Loucy (cell line): ENCODE results near the gene ECE2.

Source experiments
- H2AFZ ChIP-seq: fragments of 200-600 bp; sonication (generic); 2 replicates; pipeline ENCODE4 v1.6.0; 2016; ENCODE audit warnings: antibody characterized with exemption, mild to moderate bottlenecking, low read length, moderate library complexity
- H3F3A ChIP-seq: fragments of 200-600 bp; 2 replicates; pipeline ENCODE4 v1.6.0; 2016; ENCODE audit warnings: antibody characterized with exemption, low read depth, mild to moderate bottlenecking
- H3K27me3 ChIP-seq: fragments of 200-600 bp; sonication (generic); 2 replicates; pipeline ENCODE4 v1.6.1; 2014; ENCODE audit warnings: low read length, mild to moderate bottlenecking; ENCODE audit not compliant: insufficient read depth, poor library complexity, severe bottlenecking
- H3K36me3 ChIP-seq: fragments of 200-600 bp; sonication (generic); 2 replicates; pipeline ENCODE4 v1.6.1; 2016; ENCODE audit warnings: low read length; ENCODE audit not compliant: insufficient read depth
- H3K4me1 ChIP-seq: fragments of 200-600 bp; sonication (generic); 2 replicates; pipeline ENCODE4 v1.5.1; 2014; ENCODE audit warnings: low read length, mild to moderate bottlenecking; ENCODE audit not compliant: insufficient read depth, poor library complexity, severe bottlenecking
- H3K4me2 ChIP-seq: fragments of 200-600 bp; sonication (generic); 2 replicates; pipeline ENCODE4 v1.6.0; 2014; ENCODE audit warnings: antibody characterized with exemption, low read length, low read depth, mild to moderate bottlenecking; ENCODE audit not compliant: poor library complexity, severe bottlenecking
- H3K4me3 ChIP-seq: fragments of 200-600 bp; sonication (generic); 2 replicates; pipeline ENCODE4 v1.5.1; 2014; ENCODE audit warnings: low read length, mild to moderate bottlenecking, mixed read lengths; ENCODE audit not compliant: poor library complexity, severe bottlenecking
- H3K79me2 ChIP-seq: fragments of 200-600 bp; sonication (generic); 2 replicates; pipeline ENCODE4 v1.6.1; 2014; ENCODE audit warnings: low read length; ENCODE audit not compliant: insufficient read depth
- H3K9ac ChIP-seq: fragments of 200-600 bp; sonication (generic); 2 replicates; pipeline ENCODE4 v1.6.0; 2014; ENCODE audit warnings: mild to moderate bottlenecking, low read depth, low read length, moderate library complexity; ENCODE audit not compliant: poor library complexity, severe bottlenecking
- H3K9me2 ChIP-seq: fragments of 200-600 bp; sonication (generic); replicated peaks from 2 replicates; pipeline ENCODE4 v1.6.1; 2016; ENCODE audit warnings: low read depth, low read length, mixed read lengths
- H3K9me3 ChIP-seq: fragments of 200-600 bp; sonication (generic); 2 replicates; pipeline ENCODE4 v1.6.1; 2014; ENCODE audit warnings: mild to moderate bottlenecking, antibody characterized with exemption, low read length, low read depth; ENCODE audit not compliant: insufficient read depth
- H4K20me1 ChIP-seq: fragments of 200-600 bp; sonication (generic); 2 replicates; pipeline ENCODE4 v1.6.0; 2014; ENCODE audit warnings: antibody characterized with exemption, low read length, mild to moderate bottlenecking; ENCODE audit not compliant: insufficient read depth, poor library complexity, severe bottlenecking
- CTCF ChIP-seq: fragments of 200-600 bp; sonication (generic); conservative IDR thresholded peaks from 2 replicates; pipeline ENCODE4 v1.5.1; 2014; ENCODE audit warnings: mild to moderate bottlenecking, antibody characterized with exemption, low read length
- EZH2phosphoT487 ChIP-seq: fragments of 200-600 bp; IDR thresholded peaks from 2 replicates; pipeline ENCODE4 v1.6.1; 2018; ENCODE audit warnings: antibody characterized with exemption, mild to moderate bottlenecking, moderate library complexity, borderline replicate concordance

Gene ECE2

GRCh38 chr3:184275961-184276910 lies at the start of gene ECE2:
Gene ECE2 (plus strand): TSS chr3:184276022. CDS start chr3:184276154, 132 bp downstream.
- Histone ChIP-seq H3K9me2 (no peaks in the 10 kb centered on the region), H3K4me1 (no peaks in the 10 kb centered on the region), H3K27me3 (no peaks in the 10 kb centered on the region), H4K20me1 (no peaks in the 10 kb centered on the region), H3K79me2 (no peaks in the 10 kb centered on the region), H3K9me3 (no peaks in the 10 kb centered on the region), H3K4me3 (no peak within 1 kb of the TSS), H2AFZ (no peak within 1 kb of the TSS), H3K9ac (no peak within 1 kb of the TSS), H3K4me2 (no peak within 1 kb of the TSS), H3K36me3 (no peaks in the 10 kb centered on the region), H3F3A (no peaks in the 10 kb centered on the region)
- no peak for TF ChIP-seq CTCF
- TF ChIP-seq EZH2phosphoT487, result no peak

GRCh38 chr3:184227481-184227935 lies 48.3 kb upstream of the ECE2 start:
- Histone ChIP-seq H3K9me2 (no peaks in the 10 kb centered on the region), H3K4me3 (no peak overlapping the region), H3K4me1 (no peaks in the 10 kb centered on the region), H3K4me2 (no peak overlapping the region), H3K27me3 (no peaks in the 10 kb centered on the region), H3F3A (no peaks in the 10 kb centered on the region), H3K36me3 (no peaks in the 10 kb centered on the region), H3K9me3 (no peaks in the 10 kb centered on the region), H4K20me1 (no peaks in the 10 kb centered on the region), H3K79me2 (no peaks in the 10 kb centered on the region), H2AFZ (no peak overlapping the region), H3K9ac (no peak overlapping the region)
- TF ChIP-seq CTCF, result peak; percentile 85
- no peak for TF ChIP-seq EZH2phosphoT487

GRCh38 chr3:184228376-184229137 lies 47.3 kb upstream of the ECE2 start:
- Histone ChIP-seq H3K27me3 (no peaks in the 10 kb centered on the region), H3K9me2 (no peaks in the 10 kb centered on the region), H3K4me2 (peak overlapping the region; percentile 81), H4K20me1 (no peaks in the 10 kb centered on the region), H3F3A (no peaks in the 10 kb centered on the region), H3K4me3 (peak overlapping the region; percentile 72), H3K79me2 (no peaks in the 10 kb centered on the region), H3K36me3 (no peaks in the 10 kb centered on the region), H2AFZ (peak overlapping the region; percentile 91), H3K9ac (no peak overlapping the region), H3K4me1 (no peaks in the 10 kb centered on the region), H3K9me3 (no peaks in the 10 kb centered on the region)
- TF ChIP-seq EZH2phosphoT487 (no peak), CTCF (peak; percentile 36)
